Embryonic facial prominence (tissue), 1 donor: ENCODE results near the gene MKX.

Source experiments
- DNase-seq: peaks from one replicate; pipeline ENCODE4 v3.0.0-alpha.2; 2016; ENCODE audit errors: extremely low spot score

Gene MKX

GRCh38 chr10:27654284-27654683 is 91.3 kb downstream of the MKX start:
- DNase-seq: no peak

GRCh38 chr10:27646604-27647175 is 98.9 kb downstream of the MKX start:
- no peak for DNase-seq

- DNase-seq: no peak
These were observed 99.4 kb downstream of the MKX start for GRCh38 chr10:27646194-27646593.

GRCh38 chr10:27644307-27644939 is 101.2 kb downstream of the MKX start:
- DNase-seq: no peak

- no peak for DNase-seq
These were observed 102.3 kb downstream of the MKX start for GRCh38 chr10:27643301-27643700.

- DNase-seq: no peak
These were observed 103.5 kb downstream of the MKX start for GRCh38 chr10:27642023-27642589.

- DNase-seq: no peak
These were observed 107.4 kb downstream of the MKX start for GRCh38 chr10:27638071-27638750.

GRCh38 chr10:27637601-27638000 is 108.0 kb downstream of the MKX start:
- DNase-seq: no peak

- DNase-seq: no peak
These were observed 108.8 kb downstream of the MKX start for GRCh38 chr10:27636816-27637215.

GRCh38 chr10:27635699-27636270 is 109.8 kb downstream of the MKX start:
- no peak for DNase-seq

GRCh38 chr10:27635290-27635689 is 110.3 kb downstream of the MKX start:
- no peak for DNase-seq

GRCh38 chr10:27628621-27629020 is 117.0 kb downstream of the MKX start:
- DNase-seq: no peak

GRCh38 chr10:27626890-27627289 is 118.7 kb downstream of the MKX start:
- DNase-seq: no peak

GRCh38 chr10:27625452-27626211 is 120.0 kb downstream of the MKX start:
- DNase-seq: no peak

GRCh38 chr10:27624941-27625340 is 120.7 kb downstream of the MKX start:
- DNase-seq: no peak
